CD4-positive, alpha-beta T cell (primary cell): ENCODE results near the gene RYR2. TPM values are rescaled to one million over a fixed set of nuclear protein-coding genes. Genes with fewer than 3 reads are reported as not detected.
"Not testable (repeated sequence)": the region's sequence is repeated elsewhere in the genome, so short reads cannot be mapped to it uniquely, and the experiment has no call there.

Experiments
- ATAC-seq: fragments of 200-7000 bp; cut with Tn5 transposase; one replicate; pipeline ENCODE4 v1.10.0; 2022; ENCODE audit warnings: mild to moderate bottlenecking; ENCODE audit not compliant: poor library complexity
- CTCF ChIA-PET: fragments of 350-600 bp; sonication (Branson Sonifier 250); formaldehyde crosslinking; loops from one replicate; lab custom pipeline; 2021; ENCODE audit warnings: antibody characterized with exemption, inconsistent platforms; lab: Charles Lee
- POLR2A ChIA-PET: fragments of 350-600 bp; sonication (Branson Sonifier 250); formaldehyde crosslinking; loops from one replicate; lab custom pipeline; 2021; ENCODE audit warnings: antibody characterized with exemption, inconsistent platforms; lab: Charles Lee
- DNase-seq, 14 experiments: peaks; one replicate each; pipeline ENCODE4 v3.0.0-alpha.2; 2013 to 2020; ENCODE audit warnings: mixed read lengths in 2 of 14
- H3K27ac ChIP-seq, 2 donors: one replicate each; pipeline versions ENCODE4 v1.5.1 to v1.7.0; 2013; ENCODE audit warnings: low read length in 2 of 2, low read depth in 1 of 2, mild to moderate bottlenecking in 1 of 2
- H3K27me3 ChIP-seq, 2 experiments: 1 replicate in 1 of 2; 2 replicates in 1 of 2; pipeline versions ENCODE4 v1.6.1 to v1.7.0; 2013; ENCODE audit warnings: low read length in 2 of 2, control low read depth in 1 of 2, mild to moderate bottlenecking in 1 of 2, moderate library complexity in 1 of 2; ENCODE audit not compliant: insufficient read depth in 2 of 2, control insufficient read depth in 1 of 2
- H3K36me3 ChIP-seq: one replicate; pipeline ENCODE4 v1.6.1; 2013; ENCODE audit warnings: low read length, control low read depth; ENCODE audit not compliant: insufficient read depth
- H3K4me1 ChIP-seq: one replicate; pipeline ENCODE4 v1.6.1; 2013; ENCODE audit warnings: low read length, control low read depth; ENCODE audit not compliant: insufficient read depth
- H3K4me3 ChIP-seq: one replicate; pipeline ENCODE4 v1.5.1; 2013; ENCODE audit warnings: mild to moderate bottlenecking, low read length, moderate library complexity
- H3K9me3 ChIP-seq, 2 experiments: 1 replicate in 1 of 2; 2 replicates in 1 of 2; pipeline versions ENCODE4 v1.6.1 to v1.7.0; 2013; ENCODE audit warnings: low read length in 2 of 2, mild to moderate bottlenecking in 2 of 2, control low read depth in 1 of 2, moderate library complexity in 1 of 2; ENCODE audit not compliant: control insufficient read depth in 1 of 2, insufficient read depth in 1 of 2
- H3K27ac Mint-ChIP-seq: one replicate; pipeline ENCODE4 v1.8.0; 2020; ENCODE audit warnings: mixed read lengths
- H3K27me3 Mint-ChIP-seq: one replicate; pipeline ENCODE4 v1.8.0; 2021; ENCODE audit warnings: mixed read lengths
- H3K36me3 Mint-ChIP-seq: one replicate; pipeline ENCODE4 v1.8.0; 2021; ENCODE audit warnings: low read depth, mixed read lengths
- H3K4me1 Mint-ChIP-seq: one replicate; pipeline ENCODE4 v1.8.0; 2021; ENCODE audit warnings: low read depth, mixed read lengths
- H3K4me3 Mint-ChIP-seq: one replicate; pipeline ENCODE4 v1.8.0; 2020; ENCODE audit warnings: mild to moderate bottlenecking, mixed read lengths
- H3K9me3 Mint-ChIP-seq: one replicate; pipeline ENCODE4 v1.8.0; 2020; ENCODE audit warnings: mixed read lengths
- CTCF ChIP-seq: fragments of 200-600 bp; IDR thresholded peaks from one replicate; pipeline ENCODE4 v1.8.0; 2022; ENCODE audit warnings: antibody characterized with exemption, mild to moderate bottlenecking
- intact Hi-C, 2 experiments: fragments of 100-400 bp; cut with DNase I in 1 of 2; cut with micrococcal nuclease in 1 of 2; formaldehyde crosslinking; loops; one replicate each; pipeline versions ENCODE4 v1.15.1 to v1.9.0; 2023 to 2025; cut with DNase I, micrococcal nuclease
- total RNA-seq, 174 experiments: library from RNA in 2 of 174; stranded (reverse) in 2 of 174; gene quantifications; one replicate each; pipeline ENCODE4 v1.2.3 and lab custom pipeline; 2021 to 2026

Gene RYR2
- total RNA-seq, 2 experiments from 2014 or later: not detected

GRCh38 chr1:237814319-237814924 lies 772.4 kb downstream of the RYR2 start:
- no peak overlapping the region for H3K27ac Mint-ChIP-seq
- Histone ChIP-seq H3K4me3 (no peak overlapping the region), H3K4me1 (no peaks in the 10 kb centered on the region), H3K36me3 (no peaks in the 10 kb centered on the region), H3K9me3 (no peaks in the 10 kb centered on the region), H3K27ac (no peak overlapping the region), H3K27me3 (no peaks in the 10 kb centered on the region)
- no peak overlapping the region for H3K4me3 Mint-ChIP-seq
- H3K27me3 Mint-ChIP-seq: peaks cover 16% of the 10 kb centered on the region
- H3K9me3 Mint-ChIP-seq: peaks cover 2% of the 10 kb centered on the region
- intact Hi-C loops: no loop called here
- TF ChIP-seq CTCF: no peak
- H3K36me3 Mint-ChIP-seq: no peaks in the 10 kb centered on the region
- DNase-seq (no peak), ATAC-seq (no peak)
- POLR2A ChIA-PET: no interaction called here
- CTCF ChIA-PET: no interaction called here
- peaks cover 5% of the 10 kb centered on the region for H3K4me1 Mint-ChIP-seq

DNA sequence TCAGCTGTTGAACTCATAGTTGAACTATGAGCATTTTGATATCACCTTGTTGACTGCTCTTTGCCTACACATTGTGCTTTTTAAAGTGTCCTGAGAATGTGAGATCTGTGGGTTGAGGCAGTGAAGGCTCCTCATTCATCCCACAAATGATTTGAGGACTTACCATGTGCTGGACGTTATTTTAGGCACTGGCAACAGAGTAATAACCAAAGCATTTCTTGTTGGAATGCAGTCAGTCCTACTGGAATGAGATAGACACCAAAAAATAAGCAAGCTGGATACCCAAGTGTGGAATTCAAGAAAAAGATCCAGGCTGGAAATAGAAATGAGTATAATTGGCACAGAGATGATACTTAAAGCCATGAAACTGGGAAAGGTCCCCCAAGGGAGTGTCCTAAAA lies 775.3 kb downstream of the RYR2 start:
- no peaks in the 10 kb centered on the region for H3K27me3 ChIP-seq
- Mint-ChIP-seq H3K9me3 (peaks cover 4% of the 10 kb centered on the region), H3K27me3 (peaks cover 16% of the 10 kb centered on the region), H3K4me3 (no peak overlapping the region), H3K27ac (no peak overlapping the region), H3K4me1 (no peaks in the 10 kb centered on the region), H3K36me3 (no peaks in the 10 kb centered on the region)
- intact Hi-C loops: no loop called here
- H3K36me3 ChIP-seq: no peaks in the 10 kb centered on the region
- no peak overlapping the region for H3K4me3 ChIP-seq
- ChIA-PET CTCF (interaction anchor here (1.1 kb wide), 1 partner anchor 10 kb away, joined by 3 read pairs; no protein-coding TSS in a partner anchor), POLR2A (no interaction called here)
- no peak for TF ChIP-seq CTCF
- H3K9me3 ChIP-seq: peaks cover 0 to 11% of the 10 kb centered on the region in 2 experiments
- DNase-seq: no peak
- ATAC-seq: no peak
- no peak overlapping the region for H3K27ac ChIP-seq
- H3K4me1 ChIP-seq: no peaks in the 10 kb centered on the region

GRCh38 chr1:237820634-237821033 lies 778.6 kb downstream of the RYR2 start:
- H3K4me1 Mint-ChIP-seq, intact Hi-C loops, H3K36me3 Mint-ChIP-seq, CTCF ChIA-PET, H3K4me3 ChIP-seq, H3K27me3 ChIP-seq, ATAC-seq, H3K4me3 Mint-ChIP-seq, POLR2A ChIA-PET, H3K36me3 ChIP-seq, H3K4me1 ChIP-seq, H3K27ac ChIP-seq, H3K9me3 Mint-ChIP-seq, DNase-seq, H3K27ac Mint-ChIP-seq: not testable (repeated sequence)
- H3K9me3 ChIP-seq: peaks cover 0 to 11% of the 10 kb centered on the region in 2 experiments
- peaks cover 16% of the 10 kb centered on the region for H3K27me3 Mint-ChIP-seq

DNA sequence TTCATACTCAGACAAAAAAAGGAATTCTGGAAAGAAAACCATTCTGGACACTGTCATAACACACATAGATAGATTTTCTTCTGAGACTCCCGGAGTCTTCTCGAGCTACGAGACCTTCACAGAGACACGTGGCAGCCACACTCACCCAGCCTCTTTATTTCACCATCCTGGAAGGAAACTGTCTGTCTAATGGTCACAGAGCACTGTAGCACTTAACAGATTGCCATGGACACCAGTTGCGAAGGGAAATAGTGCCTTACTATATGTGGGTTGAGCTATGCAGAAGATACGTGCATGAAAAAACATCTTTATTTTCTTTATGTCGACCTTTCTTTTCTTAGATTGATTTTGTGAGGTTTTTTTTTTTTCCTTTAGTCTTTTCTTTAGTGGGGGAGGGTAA lies 790.9 kb downstream of the RYR2 start:
- Mint-ChIP-seq H3K4me1 (no peaks in the 10 kb centered on the region), H3K36me3 (no peaks in the 10 kb centered on the region), H3K4me3 (no peak overlapping the region), H3K27ac (no peak overlapping the region), H3K9me3 (no peaks in the 10 kb centered on the region), H3K27me3 (no peaks in the 10 kb centered on the region)
- H3K36me3 ChIP-seq: no peaks in the 10 kb centered on the region
- no peaks in the 10 kb centered on the region for H3K27me3 ChIP-seq
- no peak overlapping the region for H3K4me3 ChIP-seq
- TF ChIP-seq CTCF: no peak
- intact Hi-C loops: no loop called here
- no peak overlapping the region for H3K27ac ChIP-seq
- no peak for DNase-seq
- no peak for ATAC-seq
- peaks cover 0 to 6% of the 10 kb centered on the region in 2 experiments for H3K9me3 ChIP-seq
- no peaks in the 10 kb centered on the region for H3K4me1 ChIP-seq
- POLR2A ChIA-PET: no interaction called here
- CTCF ChIA-PET: no interaction called here
